Measurements from ENCODE around the gene TANC1.

Gene TANC1

DNA sequence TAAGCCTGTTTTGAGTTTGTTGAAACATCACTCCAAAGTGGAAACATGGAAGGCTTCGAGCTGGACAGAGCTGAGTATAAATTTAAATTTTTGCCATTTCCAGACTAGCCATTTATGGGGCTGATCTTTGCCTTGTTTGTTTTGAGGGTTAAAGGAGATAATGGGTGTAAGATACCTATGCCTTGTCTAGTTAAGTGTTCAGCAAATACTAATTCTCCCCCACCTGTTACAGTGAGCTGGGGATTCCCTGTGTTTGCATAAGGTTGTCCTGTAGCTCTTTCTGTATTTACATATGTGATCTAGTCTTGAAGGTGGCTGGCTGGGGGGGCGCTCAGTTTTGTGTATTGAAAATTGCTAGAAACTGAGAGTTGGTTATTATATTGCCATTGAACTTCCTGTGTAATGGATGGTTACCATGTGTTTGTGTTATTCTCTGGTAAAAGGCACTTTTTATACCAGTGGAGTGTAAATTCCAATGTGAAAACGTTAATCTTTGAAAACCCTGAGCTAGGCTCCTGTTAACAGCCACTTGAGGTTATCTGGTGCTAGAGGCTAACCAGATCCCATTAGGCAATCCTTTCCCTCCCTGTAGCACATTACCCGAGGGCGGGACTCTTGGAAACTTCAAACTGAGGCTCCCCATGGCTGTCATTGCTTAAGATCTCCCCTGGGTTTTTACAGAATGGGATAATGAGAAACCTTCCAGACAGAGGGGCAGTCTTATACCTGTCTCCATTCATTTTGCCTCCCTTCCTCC lies 26.7 kb downstream of the TANC1 start:
- Histone ChIP-seq H4K91ac (ENCODE audit: low read depth, low read length, poor library complexity) (no peak overlapping the region), H3K9me3 (replicated peaks in 1 of 2; ENCODE audit: control insufficient read depth in 2 of 2, insufficient read depth in 1 of 2, low read depth in 1 of 2, low read length in 2 of 2) (peaks cover 3 to 8% of the 10 kb centered on the region in 2 donors), H2BK12ac (ENCODE audit: low read length) (no peak overlapping the region), H2BK15ac (ENCODE audit: low read length) (no peak overlapping the region), H2AFZ (ENCODE audit: low read length) (no peak overlapping the region), H2BK5ac (ENCODE audit: low read length) (no peak overlapping the region), H3K18ac (ENCODE audit: low read length) (no peak overlapping the region), H3K36me3 (replicated peaks in 1 of 2; ENCODE audit: control insufficient read depth in 2 of 2, insufficient read depth in 2 of 2, low read length in 2 of 2) (peaks cover 0 to 3% of the 10 kb centered on the region in 2 donors), H2BK120ac (ENCODE audit: low read depth, low read length) (no peak overlapping the region), H3K4me1 (ENCODE audit: control insufficient read depth in 2 of 2, insufficient read depth in 1 of 2, low read depth in 1 of 2, low read length in 2 of 2) (peaks cover 0 to 2% of the 10 kb centered on the region in 2 donors), H3K79me1 (ENCODE audit: low read depth, low read length) (peaks cover 2% of the 10 kb centered on the region), H3K14ac (ENCODE audit: low read length) (no peak overlapping the region), H3K9ac (ENCODE audit: low read depth, low read length, poor library complexity) (no peak overlapping the region), H3K4me3 (ENCODE audit: low read length in 2 of 2) (no peak overlapping the region), H3K4me2 (ENCODE audit: insufficient read depth, low read length, poor library complexity, severe bottlenecking) (no peak overlapping the region), H3K4ac (ENCODE audit: low read length) (no peak overlapping the region), H4K8ac (ENCODE audit: low read depth, low read length) (no peak overlapping the region), H3K27ac (replicated peaks; ENCODE audit: low read length) (no peak overlapping the region), H2AK5ac (ENCODE audit: low read depth, low read length) (no peak overlapping the region), H3K27me3 (ENCODE audit: control insufficient read depth in 3 of 3, insufficient read depth in 3 of 3, low read depth in 1 of 3, low read length in 3 of 3) (no peaks in the 10 kb centered on the region), H3K23ac (ENCODE audit: low read depth, low read length, poor library complexity) (no peak overlapping the region)
- no CpG with 5 or more reads among the region's 5 CpGs for WGBS, 2 donors (ENCODE audit: extremely low coverage in 2 of 2, insufficient read length in 2 of 2, insufficient replicate concordance in 1 of 2)
- no peak for DNase-seq (ENCODE audit: low spot score)

DNA sequence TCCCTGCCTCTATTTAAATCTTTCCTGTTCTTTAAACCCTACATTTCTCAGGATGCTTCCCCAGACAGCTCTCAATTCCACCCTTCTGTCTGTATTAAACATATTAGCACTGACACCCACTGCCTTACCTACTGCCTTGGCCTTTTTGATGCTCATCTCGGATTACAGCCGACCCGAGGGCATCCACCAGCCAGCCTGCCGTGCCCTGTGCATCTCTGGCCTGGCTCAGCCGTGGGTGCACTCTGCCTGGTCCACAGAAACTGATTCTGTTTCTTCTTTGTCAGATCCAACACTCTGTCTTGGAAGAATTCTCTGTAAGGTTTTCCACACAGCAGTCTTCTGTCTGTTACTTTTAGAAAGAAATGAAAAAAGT lies 27.2 kb downstream of the TANC1 start:
- H3K27ac ChIP-seq (replicated peaks; ENCODE audit: low read length), result no peak overlapping the region
- H3K14ac ChIP-seq (ENCODE audit: low read length), result no peak overlapping the region
- H3K4me1 ChIP-seq (ENCODE audit: control insufficient read depth in 2 of 2, insufficient read depth in 1 of 2, low read depth in 1 of 2, low read length in 2 of 2), result peaks cover 0 to 2% of the 10 kb centered on the region in 2 donors
- peaks cover 0 to 9% of the 10 kb centered on the region in 2 donors for H3K36me3 ChIP-seq (replicated peaks in 1 of 2; ENCODE audit: control insufficient read depth in 2 of 2, insufficient read depth in 2 of 2, low read length in 2 of 2)
- H3K27me3 ChIP-seq (ENCODE audit: control insufficient read depth in 3 of 3, insufficient read depth in 3 of 3, low read depth in 1 of 3, low read length in 3 of 3), result no peaks in the 10 kb centered on the region
- no peak overlapping the region for H2AK5ac ChIP-seq (ENCODE audit: low read depth, low read length)
- H2BK15ac ChIP-seq (ENCODE audit: low read length), result no peak overlapping the region
- H2BK120ac ChIP-seq (ENCODE audit: low read depth, low read length), result no peak overlapping the region
- no peaks in the 10 kb centered on the region for H3K79me1 ChIP-seq (ENCODE audit: low read depth, low read length)
- H3K9ac ChIP-seq (ENCODE audit: low read depth, low read length, poor library complexity), result no peak overlapping the region
- no peak for DNase-seq (ENCODE audit: low spot score)
- H4K8ac ChIP-seq (ENCODE audit: low read depth, low read length), result no peak overlapping the region
- peaks cover 0 to 3% of the 10 kb centered on the region in 2 donors for H3K9me3 ChIP-seq (replicated peaks in 1 of 2; ENCODE audit: control insufficient read depth in 2 of 2, insufficient read depth in 1 of 2, low read depth in 1 of 2, low read length in 2 of 2)
- H2AFZ ChIP-seq (ENCODE audit: low read length), result no peak overlapping the region
- no CpG with 5 or more reads among the region's 5 CpGs for WGBS, 2 donors (ENCODE audit: extremely low coverage in 2 of 2, insufficient read length in 2 of 2, insufficient replicate concordance in 1 of 2)
- no peak overlapping the region for H4K91ac ChIP-seq (ENCODE audit: low read depth, low read length, poor library complexity)
- no peak overlapping the region for H2BK12ac ChIP-seq (ENCODE audit: low read length)
- no peak overlapping the region for H3K18ac ChIP-seq (ENCODE audit: low read length)
- no peak overlapping the region for H3K23ac ChIP-seq (ENCODE audit: low read depth, low read length, poor library complexity)
- no peak overlapping the region for H3K4ac ChIP-seq (ENCODE audit: low read length)
- H3K4me2 ChIP-seq (ENCODE audit: insufficient read depth, low read length, poor library complexity, severe bottlenecking), result no peak overlapping the region
- no peak overlapping the region for H3K4me3 ChIP-seq (ENCODE audit: low read length in 2 of 2)
- no peak overlapping the region for H2BK5ac ChIP-seq (ENCODE audit: low read length)

DNA sequence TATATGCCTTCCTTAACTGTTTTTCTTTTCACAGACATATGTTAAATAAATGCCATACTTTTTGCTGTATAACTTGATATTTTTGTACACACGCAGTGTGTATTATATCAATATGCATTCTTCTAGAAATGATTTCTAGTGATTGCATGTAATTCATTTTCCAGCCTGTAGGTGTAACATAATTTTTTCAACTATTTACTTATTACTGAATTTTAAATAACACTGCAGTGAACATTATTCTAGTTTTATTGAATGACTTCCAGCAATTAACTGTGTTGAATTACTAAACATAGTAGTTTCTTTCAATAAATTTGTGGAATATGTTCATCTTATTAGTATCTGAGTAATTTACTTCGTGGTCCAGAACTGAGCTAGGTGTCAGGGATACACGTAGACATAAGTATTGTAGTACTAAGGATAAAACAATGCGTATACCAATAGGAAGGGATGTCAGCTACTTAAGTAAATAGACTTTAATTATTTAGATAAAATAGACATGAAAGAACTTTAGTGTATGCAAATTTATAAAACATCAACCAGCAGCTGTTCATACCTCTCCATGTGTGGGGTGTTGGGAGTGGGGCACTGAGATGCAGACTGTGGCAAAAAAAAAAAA lies 28.0 kb downstream of the TANC1 start:
- Histone ChIP-seq H3K4me3 (ENCODE audit: low read length in 2 of 2) (no peak overlapping the region), H3K18ac (ENCODE audit: low read length) (no peak overlapping the region), H2BK120ac (ENCODE audit: low read depth, low read length) (no peak overlapping the region), H3K27ac (replicated peaks; ENCODE audit: low read length) (no peak overlapping the region), H3K23ac (ENCODE audit: low read depth, low read length, poor library complexity) (no peak overlapping the region), H2BK15ac (ENCODE audit: low read length) (no peak overlapping the region), H3K27me3 (ENCODE audit: control insufficient read depth in 3 of 3, insufficient read depth in 3 of 3, low read depth in 1 of 3, low read length in 3 of 3) (no peaks in the 10 kb centered on the region), H2BK5ac (ENCODE audit: low read length) (no peak overlapping the region), H3K4ac (ENCODE audit: low read length) (no peak overlapping the region), H3K79me1 (ENCODE audit: low read depth, low read length) (no peaks in the 10 kb centered on the region), H3K4me1 (ENCODE audit: control insufficient read depth in 2 of 2, insufficient read depth in 1 of 2, low read depth in 1 of 2, low read length in 2 of 2) (peaks cover 0 to 2% of the 10 kb centered on the region in 2 donors), H2AFZ (ENCODE audit: low read length) (no peak overlapping the region), H3K9me3 (replicated peaks in 1 of 2; ENCODE audit: control insufficient read depth in 2 of 2, insufficient read depth in 1 of 2, low read depth in 1 of 2, low read length in 2 of 2) (peaks cover 0 to 3% of the 10 kb centered on the region in 2 donors), H2BK12ac (ENCODE audit: low read length) (no peak overlapping the region), H3K9ac (ENCODE audit: low read depth, low read length, poor library complexity) (no peak overlapping the region), H4K91ac (ENCODE audit: low read depth, low read length, poor library complexity) (no peak overlapping the region), H3K14ac (ENCODE audit: low read length) (no peak overlapping the region), H3K36me3 (replicated peaks in 1 of 2; ENCODE audit: control insufficient read depth in 2 of 2, insufficient read depth in 2 of 2, low read length in 2 of 2) (peaks cover 0 to 17% of the 10 kb centered on the region in 2 donors), H4K8ac (ENCODE audit: low read depth, low read length) (no peak overlapping the region), H2AK5ac (ENCODE audit: low read depth, low read length) (no peak overlapping the region), H3K4me2 (ENCODE audit: insufficient read depth, low read length, poor library complexity, severe bottlenecking) (no peak overlapping the region)
- no peak for DNase-seq (ENCODE audit: low spot score)
- no CpG with 5 or more reads among the region's 4 CpGs for WGBS, 2 donors (ENCODE audit: extremely low coverage in 2 of 2, insufficient read length in 2 of 2, insufficient replicate concordance in 1 of 2)

DNA sequence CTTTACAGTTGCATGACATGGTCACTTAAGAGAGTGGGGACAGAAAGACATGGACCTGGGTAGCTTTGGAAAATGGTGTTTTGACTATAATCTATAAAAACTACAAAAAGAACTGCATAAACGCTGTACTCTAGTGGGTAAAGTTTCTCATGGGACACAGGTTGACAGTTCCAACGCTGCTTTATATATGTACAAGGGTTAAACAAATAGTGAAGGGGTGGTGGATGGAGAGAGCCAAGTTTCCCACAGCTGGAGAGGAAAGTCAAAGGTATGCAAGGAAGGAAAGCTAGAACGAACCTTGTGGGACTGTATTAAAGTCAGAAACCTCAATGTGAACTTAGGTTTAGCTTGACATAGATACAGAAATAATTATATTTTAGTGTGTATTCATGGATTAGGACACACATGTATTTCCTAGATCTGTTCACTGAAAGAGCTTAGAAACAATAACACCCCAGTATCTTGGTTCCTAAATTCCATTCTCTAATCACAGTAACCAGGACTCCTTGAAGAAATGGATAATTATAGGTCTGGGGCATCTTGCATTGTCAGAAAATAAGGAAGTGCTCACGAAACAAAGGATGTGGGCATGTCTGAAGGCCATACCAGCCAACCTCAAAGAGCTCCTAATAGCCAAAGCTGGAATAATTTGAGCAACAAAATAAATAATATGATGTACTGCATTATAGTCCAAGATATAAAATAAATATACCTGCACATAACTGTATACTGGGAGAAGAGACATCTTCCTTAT lies 28.8 kb downstream of the TANC1 start:
- no peaks in the 10 kb centered on the region for H3K79me1 ChIP-seq (ENCODE audit: low read depth, low read length)
- H3K9ac ChIP-seq (ENCODE audit: low read depth, low read length, poor library complexity), result no peak overlapping the region
- no peak overlapping the region for H3K4me2 ChIP-seq (ENCODE audit: insufficient read depth, low read length, poor library complexity, severe bottlenecking)
- H3K4ac ChIP-seq (ENCODE audit: low read length), result no peak overlapping the region
- no peak overlapping the region for H2AFZ ChIP-seq (ENCODE audit: low read length)
- H3K4me1 ChIP-seq (ENCODE audit: control insufficient read depth in 2 of 2, insufficient read depth in 1 of 2, low read depth in 1 of 2, low read length in 2 of 2), result peaks cover 0 to 2% of the 10 kb centered on the region in 2 donors
- H2AK5ac ChIP-seq (ENCODE audit: low read depth, low read length), result no peak overlapping the region
- no peak overlapping the region for H2BK12ac ChIP-seq (ENCODE audit: low read length)
- H3K36me3 ChIP-seq (replicated peaks in 1 of 2; ENCODE audit: control insufficient read depth in 2 of 2, insufficient read depth in 2 of 2, low read length in 2 of 2), result peaks cover 0 to 24% of the 10 kb centered on the region in 2 donors
- H3K27ac ChIP-seq (replicated peaks; ENCODE audit: low read length), result no peak overlapping the region
- H3K27me3 ChIP-seq (ENCODE audit: control insufficient read depth in 3 of 3, insufficient read depth in 3 of 3, low read depth in 1 of 3, low read length in 3 of 3), result no peaks in the 10 kb centered on the region
- H2BK120ac ChIP-seq (ENCODE audit: low read depth, low read length), result no peak overlapping the region
- no peak overlapping the region for H3K18ac ChIP-seq (ENCODE audit: low read length)
- no peak overlapping the region for H4K91ac ChIP-seq (ENCODE audit: low read depth, low read length, poor library complexity)
- no peak overlapping the region for H3K14ac ChIP-seq (ENCODE audit: low read length)
- no CpG with 5 or more reads among the region's 4 CpGs for WGBS, 2 donors (ENCODE audit: extremely low coverage in 2 of 2, insufficient read length in 2 of 2, insufficient replicate concordance in 1 of 2)
- H3K23ac ChIP-seq (ENCODE audit: low read depth, low read length, poor library complexity), result no peak overlapping the region
- no peak overlapping the region for H4K8ac ChIP-seq (ENCODE audit: low read depth, low read length)
- H3K4me3 ChIP-seq (ENCODE audit: low read length in 2 of 2), result no peak overlapping the region
- no peak for DNase-seq (ENCODE audit: low spot score)
- H2BK15ac ChIP-seq (ENCODE audit: low read length), result no peak overlapping the region
- no peak overlapping the region for H2BK5ac ChIP-seq (ENCODE audit: low read length)
- peaks cover 0 to 3% of the 10 kb centered on the region in 2 donors for H3K9me3 ChIP-seq (replicated peaks in 1 of 2; ENCODE audit: control insufficient read depth in 2 of 2, insufficient read depth in 1 of 2, low read depth in 1 of 2, low read length in 2 of 2)
